GM21717 (cell line): ENCODE measurements around the gene TRDMT1.
"Not testable (repeated sequence)": the region's sequence is repeated elsewhere in the genome, so short reads cannot be mapped to it uniquely, and the experiment has no call there.

Experiments used
- ATAC-seq: cut with Tn5 transposase; IDR thresholded peaks from one replicate; pipeline ENCODE4 v1.9.1; 2021; ENCODE audit warnings: mild to moderate bottlenecking, moderate library complexity; ENCODE audit not compliant: unreplicated experiment

Gene TRDMT1

DNA sequence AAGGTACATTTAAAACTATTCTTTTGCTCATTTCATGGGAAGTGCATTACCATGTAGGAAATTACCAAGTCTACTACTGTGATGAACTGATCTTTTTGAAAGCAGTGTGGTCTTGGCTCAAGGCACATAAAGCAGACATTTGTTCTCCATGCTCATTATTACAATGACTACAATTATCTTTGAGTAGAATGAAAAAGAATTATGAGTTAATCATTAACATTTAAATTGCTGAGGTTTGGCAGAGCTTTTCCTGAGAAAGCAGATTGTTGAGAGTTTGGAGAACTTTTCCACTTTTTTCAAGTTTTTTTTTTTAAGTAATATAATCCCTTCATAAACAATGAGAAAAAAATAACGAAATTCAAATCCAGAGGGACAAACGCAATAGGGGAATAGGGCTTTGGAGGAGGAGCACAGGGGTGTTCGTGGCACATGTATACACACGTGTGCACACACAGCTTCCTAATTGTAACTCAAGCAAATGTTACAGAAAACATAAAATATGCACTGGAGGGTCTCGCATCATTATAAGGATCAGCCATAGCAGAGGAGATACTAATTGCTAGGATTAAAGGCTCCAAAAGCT is 62.9 kb downstream of the TRDMT1 start:
- no peak for ATAC-seq

DNA sequence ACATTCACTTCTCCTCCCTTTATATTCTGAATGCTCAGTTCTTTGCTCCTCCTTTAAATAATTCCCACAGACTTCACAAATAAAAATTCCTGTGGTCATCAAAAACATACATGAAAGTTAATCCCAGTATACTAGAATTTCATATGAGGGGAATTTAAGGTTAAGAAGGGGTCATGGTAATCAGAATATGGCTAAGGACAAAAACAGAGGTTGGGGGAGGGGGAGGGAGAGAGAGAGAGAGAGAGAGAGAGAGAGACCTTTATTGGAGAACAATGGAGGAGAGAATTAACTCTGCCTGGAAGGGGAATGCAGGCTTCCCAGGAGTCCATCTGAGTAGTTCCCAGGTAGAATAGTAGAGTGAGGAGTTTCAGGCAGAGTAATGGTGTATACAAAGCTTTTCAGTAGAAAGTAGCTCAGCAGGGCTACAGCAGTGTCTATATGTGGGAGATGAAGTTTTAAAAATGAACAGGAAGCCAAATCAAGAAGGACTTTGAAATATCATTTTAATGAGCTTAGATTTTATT is 66.7 kb downstream of the TRDMT1 start:
- ATAC-seq: no peak

DNA sequence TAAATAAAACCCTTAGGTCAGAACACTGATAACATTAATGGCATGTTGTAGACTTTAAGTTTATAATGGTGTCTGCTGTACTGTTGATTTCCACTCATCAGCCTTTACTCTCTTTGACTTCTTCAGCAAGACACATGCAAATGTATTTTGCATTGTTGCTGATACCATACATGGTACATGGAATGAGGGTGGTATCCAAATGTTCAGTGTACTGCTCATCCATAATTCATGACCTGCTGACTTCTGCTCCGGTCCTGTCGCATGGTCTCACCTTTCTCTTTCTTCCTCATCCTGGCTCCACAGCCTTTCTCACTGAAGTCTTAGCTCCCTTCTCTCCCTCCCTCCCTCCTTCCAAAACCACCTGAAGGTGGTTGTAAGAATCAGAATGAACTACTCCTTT is 67.2 kb downstream of the TRDMT1 start:
- no peak for ATAC-seq

DNA sequence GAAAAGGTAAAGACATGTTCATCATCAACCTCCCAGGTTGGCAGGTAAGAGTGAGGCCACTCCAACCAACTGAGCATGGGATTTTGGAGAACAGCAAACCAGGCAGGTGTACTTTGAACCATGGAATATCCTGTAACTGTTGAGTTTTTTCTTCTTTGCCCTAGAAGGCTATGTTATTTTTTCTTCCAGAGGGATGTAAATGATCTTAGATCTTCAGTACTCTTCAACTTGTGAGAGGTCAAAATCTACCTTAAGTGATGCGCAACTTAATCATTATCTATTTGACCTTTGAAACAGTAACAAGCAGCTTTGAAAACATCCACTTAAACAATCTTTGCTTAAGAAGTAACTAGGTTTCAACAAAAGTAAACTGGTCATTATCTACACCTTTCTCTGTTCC is 71.7 kb downstream of the TRDMT1 start, which contains the start of gene CUBN:
TSS of gene CUBN (minus strand) at position 71 of the 400 bp plus-strand sequence. CDS start at position 25, 46 bp downstream.
- no peak for ATAC-seq

DNA sequence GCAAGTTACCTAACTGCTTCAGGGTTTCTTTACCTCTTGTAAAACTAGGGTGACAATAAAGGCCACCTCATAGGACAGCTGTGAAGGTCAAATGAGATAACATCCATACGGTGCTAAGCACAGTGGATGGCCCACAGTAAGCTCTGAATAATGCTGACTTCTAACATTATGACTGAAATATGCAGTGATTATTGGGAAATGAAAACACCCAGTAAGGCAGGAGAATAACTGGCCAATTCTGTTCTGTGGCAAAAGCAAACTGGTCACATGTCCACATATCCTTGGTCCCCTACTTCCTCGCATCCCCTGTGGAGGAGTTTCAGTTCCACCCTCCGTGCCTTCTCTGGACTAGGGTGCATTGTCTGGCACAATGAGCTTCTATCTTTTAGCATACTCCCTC is 73.2 kb downstream of the TRDMT1 start:
- ATAC-seq: no peak

DNA sequence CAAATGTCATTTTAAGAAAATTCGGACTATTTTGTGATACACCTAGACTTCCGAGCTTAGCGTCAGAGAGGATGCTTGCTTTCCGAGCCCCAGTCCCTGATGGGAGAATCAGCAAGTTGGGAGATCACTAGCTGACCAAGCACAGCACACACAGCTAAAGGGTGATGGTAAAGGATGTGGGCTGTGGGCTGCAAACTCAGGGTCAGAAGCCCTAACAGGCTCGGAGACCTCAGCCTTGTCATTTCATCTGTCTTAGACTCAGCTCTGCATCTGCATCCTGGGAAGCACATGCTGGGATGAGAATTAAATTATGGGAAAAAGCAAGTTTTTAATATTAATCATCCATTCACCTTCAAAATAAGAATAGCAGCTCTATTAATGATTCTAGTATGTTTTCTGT is 75.1 kb downstream of the TRDMT1 start:
- ATAC-seq: no peak

DNA sequence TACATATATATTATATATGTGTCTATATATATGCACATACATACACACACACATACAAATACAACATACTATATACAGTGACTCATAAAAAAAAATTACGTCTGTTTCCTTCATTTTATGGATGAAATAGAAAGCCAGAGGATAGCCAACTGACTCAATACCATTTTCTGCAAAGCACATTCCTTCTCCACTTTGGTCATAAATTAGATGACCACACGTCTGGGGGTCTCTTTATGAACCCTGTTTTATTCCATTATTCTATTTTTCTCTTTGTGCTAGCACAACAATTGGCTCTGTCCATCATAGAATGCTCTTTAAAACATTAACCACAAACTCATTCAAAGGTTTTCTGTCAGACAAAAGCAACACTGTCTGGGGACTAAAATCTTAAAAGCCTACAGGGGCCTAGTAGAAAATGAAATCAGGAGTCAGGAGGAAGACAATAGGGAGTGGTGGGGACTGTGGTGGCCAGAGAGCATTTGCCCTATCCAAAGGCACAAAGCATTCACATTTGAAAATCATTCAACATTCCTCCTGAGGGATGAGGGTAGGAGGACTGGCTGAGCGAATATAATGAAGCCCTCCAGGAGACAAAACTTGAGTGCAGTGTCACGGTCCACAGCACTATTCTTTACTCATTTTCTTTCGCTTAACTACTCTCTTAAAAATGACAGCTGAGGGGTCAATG is 76.1 kb downstream of the TRDMT1 start:
- no peak for ATAC-seq

DNA sequence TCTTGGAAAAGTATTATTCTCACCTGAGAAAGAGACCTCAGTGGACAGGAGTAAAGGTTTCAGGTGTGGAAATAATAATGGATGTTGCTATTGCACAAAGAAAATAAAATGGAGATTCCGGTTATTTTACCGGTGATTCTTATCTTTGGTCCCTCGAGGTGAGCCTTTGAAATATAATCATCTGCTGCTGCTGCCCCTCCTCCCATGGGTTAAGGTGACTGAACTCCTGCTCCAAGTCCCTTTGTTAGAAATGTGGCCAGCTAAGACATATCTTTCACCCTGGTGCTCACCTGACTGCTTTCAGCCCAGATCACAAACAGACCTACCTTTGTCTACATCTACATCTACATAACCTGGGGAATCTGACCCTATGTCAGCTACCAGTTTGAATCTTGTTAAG is 77.5 kb downstream of the TRDMT1 start:
- no peak for ATAC-seq

DNA sequence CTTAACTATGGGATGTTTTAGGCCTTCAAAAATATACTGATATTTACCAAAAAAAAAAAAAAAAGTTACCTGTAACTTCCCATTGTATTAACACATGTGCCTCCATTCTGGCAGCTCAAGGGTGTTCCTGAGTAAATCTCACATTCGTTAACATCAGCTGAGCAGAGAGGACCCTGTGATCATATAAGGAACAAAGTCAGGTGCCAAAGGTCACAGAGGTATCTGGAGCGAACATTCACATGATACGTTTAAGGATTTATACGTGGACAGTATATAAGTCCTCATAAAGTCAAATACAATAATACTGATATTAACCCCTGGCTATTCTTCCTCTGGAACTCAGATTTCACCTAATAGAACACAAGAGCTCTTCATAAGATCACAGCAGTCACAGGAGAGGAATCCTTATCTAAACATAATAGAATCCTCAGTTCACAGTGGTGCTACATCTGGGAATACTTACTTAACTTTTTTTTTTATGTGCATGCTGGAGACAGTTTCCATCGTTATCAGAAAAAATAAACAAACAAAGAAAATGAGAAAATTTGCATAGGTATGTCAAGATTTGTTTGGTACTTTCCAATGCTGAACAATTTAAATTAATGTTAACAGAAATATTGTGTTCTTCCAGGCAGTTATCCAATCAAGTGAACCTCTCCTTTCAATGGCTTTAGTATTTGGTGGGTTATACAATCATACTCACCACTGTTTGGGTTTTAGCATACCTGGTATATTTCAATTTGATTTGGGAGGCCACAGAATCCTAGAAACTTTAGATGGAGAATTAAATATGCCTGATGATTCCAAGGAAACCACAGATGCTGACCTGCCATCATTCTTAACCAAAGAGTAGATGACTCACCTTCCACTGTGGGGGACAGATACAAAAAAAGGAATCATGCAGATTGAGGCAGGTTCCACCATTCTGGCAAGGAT is 78.5 kb downstream of the TRDMT1 start:
- no peak for ATAC-seq

DNA sequence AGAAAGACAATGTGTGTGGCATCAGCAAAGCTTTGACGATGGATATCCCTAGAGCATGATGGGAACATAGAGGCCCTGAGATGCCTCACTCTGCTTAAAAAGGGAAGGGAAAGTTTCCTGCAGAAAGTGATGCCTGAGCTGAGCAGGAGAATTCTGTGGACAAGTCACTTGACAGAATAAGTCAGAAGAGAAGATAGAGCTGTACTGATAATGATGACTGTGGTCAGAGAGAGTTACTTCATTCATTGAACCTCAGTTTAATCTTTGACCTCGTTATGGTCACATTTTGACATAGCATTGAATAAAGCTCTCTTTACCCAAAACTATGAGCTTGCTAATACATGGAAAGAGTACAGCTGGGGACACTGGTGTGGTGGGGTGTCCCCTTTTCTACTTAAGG is 79.4 kb downstream of the TRDMT1 start:
- no peak for ATAC-seq

DNA sequence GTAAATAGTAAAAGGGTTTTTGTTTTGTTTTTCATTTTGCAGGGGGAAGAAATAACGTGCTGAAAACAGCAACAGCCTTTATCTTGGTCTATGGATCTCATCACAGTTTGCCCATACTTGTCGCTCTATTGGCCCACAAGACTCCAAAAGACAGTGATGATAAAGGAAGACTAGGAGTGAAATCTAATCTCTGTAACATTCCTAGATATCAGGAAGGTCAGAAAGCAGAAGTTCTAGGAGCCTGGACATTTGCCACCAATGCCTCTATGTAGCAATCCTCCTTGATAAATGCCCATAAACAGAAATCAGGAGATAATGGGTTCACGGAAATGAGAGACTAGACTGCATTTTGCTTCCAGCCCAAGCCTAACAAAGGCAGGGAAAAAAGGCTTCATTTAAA is 80.8 kb downstream of the TRDMT1 start:
- ATAC-seq: no peak

DNA sequence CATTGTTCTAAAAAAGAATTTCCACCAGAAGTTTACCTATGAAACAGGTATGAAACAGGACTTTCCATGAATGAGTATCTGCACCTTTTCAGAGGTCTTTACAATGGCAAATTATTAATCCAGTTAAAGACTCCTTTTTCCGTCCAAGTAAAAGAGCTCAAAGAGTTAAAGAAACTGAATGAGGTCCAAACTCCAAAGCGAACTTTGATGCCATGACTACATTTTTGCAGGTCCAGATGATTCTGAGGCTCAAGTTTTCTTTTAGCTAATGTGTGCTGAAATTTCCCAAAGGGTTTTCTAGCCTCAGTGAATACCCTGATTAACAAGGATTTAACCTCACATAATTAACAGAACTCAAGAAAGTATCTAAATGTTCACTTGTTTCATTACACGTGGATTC is 81.6 kb downstream of the TRDMT1 start:
- ATAC-seq: no peak

DNA sequence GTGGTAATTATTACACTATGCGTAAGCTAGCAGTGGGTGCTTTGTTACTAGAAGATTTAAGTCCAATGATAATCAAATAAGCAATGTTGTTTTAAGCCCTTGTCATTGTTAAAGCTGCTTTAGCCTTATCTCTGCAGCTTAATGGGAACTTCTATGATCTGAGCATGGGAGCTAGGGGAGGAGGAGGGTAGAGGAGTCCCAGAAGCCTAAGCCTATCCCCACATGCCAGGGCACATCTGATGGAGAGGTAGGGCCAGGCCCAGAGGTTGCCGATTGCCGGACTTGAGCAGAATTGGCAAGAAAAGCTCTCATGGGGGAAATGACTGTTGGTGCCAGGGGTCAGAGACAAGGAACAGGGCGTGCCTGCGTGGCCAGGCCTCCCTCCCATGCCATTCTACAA is 85.3 kb downstream of the TRDMT1 start:
- no peak for ATAC-seq

DNA sequence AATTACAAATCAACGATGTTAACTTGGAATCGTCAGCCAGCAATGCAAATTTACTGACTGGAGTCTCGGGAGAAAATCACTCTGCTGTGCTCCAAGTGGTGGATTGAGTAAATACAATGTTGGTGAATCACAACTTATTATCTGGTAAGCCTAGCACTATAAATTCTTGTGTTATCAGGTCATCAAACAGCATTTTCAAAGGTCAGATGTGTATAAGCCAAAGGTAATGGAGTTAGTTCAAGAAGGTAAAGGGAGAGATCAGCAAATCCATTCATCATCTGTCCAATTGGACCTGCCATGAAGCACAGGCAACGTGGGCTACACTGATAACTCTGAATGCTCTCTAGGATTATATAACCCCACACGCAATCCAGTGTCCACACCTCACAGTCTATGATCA is 85.8 kb downstream of the TRDMT1 start:
- ATAC-seq: no peak

DNA sequence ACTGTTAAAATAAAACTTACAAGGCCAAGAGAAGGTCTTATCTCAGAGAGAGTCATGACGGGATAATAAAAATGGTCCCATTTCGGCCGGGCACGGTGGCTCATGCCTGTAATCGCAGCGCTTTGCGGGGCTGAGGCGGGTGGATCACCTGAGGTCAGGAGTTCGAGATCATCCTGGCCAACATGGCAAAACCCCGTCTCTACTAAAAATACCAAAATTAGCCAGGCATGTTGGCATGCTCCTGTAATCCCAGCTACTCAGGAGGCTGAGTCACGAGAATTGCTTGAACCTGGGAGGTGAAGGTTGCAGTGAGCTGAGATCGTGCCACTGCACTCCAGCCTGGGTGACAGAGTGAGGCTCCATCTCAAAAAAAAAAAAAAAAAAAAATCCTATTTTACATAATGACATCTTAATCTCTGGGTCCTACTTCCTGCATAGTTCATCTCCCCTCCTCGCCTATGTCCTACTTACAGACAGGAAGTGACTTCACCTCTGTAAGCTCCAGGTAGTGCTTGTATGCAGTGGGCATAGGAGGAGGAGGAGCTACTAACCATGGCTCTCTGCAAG is 86.5 kb downstream of the TRDMT1 start:
- ATAC-seq: not testable (repeated sequence)

DNA sequence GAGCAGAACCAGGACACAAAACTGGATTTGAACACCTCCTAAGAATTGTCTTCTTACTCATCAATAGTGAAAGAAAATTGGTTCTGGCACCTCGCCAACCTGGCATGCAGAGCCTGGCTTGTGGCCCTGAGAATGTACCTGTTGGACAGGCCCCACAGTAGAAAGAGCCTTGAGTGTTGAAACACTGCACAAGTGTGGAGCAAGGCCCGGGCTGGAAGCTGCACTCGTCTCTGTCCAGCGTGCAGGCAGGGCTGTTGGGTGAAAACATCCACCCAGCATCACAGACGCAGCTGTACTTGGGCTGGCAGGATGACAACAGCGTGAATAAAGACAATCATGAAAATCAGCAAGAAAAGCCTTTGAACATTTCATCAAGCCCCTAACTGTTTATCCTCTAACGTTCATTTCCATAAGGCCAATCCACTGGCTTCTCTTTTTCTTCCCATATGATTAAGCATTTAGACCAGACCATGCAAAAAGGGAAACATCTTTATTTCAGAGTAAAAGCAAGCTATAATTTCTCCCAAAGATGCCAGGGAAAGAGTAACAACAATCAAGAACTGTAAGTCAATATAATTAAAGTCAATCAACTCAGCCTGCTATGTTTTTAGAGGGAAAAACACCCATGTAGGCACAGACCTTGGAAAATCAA is 87.5 kb downstream of the TRDMT1 start:
- no peak for ATAC-seq

DNA sequence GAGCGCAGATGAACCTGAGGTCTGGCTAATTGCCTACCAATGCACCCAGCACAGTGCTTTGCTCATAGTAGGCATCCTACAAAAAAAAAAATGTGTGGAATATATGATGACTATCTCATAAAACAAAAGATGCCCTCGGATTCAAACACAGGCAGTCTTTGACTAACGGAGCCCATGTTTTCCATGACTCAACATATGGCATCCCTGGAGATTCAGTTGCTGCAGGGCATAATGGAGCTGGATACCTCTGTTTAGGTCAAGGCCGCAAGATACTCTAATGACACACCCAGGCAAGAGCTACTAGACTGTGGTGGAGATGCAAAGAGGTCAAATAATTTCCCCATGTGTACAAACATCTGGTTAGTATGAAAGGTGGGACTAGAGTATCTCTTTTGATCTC is 88.1 kb downstream of the TRDMT1 start:
- no peak for ATAC-seq

DNA sequence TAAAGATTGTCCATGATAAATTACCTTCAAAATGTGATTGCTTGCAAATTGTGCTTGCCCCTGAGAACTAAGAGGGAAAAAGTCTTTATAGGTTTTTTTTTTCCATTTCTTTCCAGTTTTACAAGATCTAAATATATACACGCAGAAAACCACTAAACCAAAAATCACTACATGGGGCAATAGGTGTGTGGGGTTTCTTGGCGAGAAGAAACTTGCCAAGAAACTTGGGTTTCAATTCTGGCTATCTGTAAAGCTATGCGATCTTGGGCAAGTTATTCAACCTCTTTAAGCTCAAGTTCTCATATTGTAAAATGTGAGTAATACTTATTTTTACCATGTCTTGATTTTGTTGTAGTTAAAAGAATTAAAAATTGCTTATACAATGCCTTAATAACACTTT is 88.9 kb downstream of the TRDMT1 start:
- no peak for ATAC-seq

DNA sequence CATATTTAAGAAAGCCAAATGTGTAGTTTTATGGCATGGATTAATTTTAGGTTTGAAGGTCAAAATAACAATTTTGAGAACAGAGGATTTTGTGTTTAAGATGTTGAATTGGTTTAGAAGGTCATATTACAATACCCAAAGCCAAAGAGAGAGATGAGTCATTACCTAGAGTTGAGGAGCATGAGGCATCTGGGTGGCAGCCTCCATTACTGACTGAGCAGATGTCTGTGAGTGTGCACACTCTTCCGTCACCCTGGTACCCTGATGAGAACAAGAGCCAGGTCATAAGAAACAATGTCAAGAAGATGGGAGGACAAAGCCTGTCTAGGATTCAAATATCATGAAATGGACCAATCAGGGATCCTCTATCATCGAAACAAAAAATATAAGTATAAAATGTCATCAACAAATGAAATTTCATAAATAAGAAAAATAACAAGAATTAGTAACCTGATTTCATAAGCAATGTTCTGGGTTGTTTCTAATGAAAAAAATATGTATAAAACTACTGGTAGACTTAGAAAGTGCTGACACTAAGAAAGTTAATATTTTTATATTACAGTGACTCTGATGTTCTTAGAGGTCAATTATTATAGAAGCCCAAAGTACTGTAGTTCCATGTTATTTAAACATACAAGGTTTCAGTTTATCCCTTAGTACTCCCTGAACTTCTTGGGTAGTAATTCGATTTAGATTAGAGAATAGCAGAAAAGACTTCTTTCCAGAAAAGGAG is 91.8 kb downstream of the TRDMT1 start:
- ATAC-seq: no peak

DNA sequence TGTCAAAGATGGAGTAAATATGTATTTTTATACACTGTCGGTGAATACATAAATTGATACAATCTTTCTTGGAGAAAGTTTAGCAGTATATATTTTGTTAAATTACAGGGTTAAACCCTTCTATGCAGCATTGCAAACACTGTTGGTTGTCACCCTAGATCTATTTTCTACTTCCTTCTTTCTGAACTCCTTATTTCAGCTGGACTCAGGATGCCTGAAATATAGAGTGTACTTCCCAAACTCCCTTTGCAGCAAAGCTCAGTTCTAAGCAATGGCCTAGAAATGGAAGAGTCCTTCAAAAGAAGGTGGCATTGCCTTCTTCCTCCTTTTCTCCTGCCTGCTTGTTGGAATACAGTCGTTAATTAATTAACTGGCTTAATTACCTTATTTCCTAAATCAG is 92.4 kb downstream of the TRDMT1 start:
- ATAC-seq: no peak
